ENCODE measurements around the gene PARN.
"Not testable (repeated sequence)": the region's sequence is repeated elsewhere in the genome, so short reads cannot be mapped to it uniquely, and the experiment has no call there.

PARN gene

GRCh38 chr16:14407786-14408399 lies 222.2 kb downstream of the PARN start:
- no peaks in the 10 kb centered on the region; the same call in 1 of the 2 replicates for H3K4me1 ChIP-seq (ENCODE audit: insufficient read depth, low read length)
- H3K36me3 ChIP-seq (ENCODE audit: insufficient read depth, low read length): no peaks in the 10 kb centered on the region
- no peak overlapping the region for H3K9ac ChIP-seq (ENCODE audit: low read depth, low read length)
- no peaks in the 10 kb centered on the region for H3K9me3 ChIP-seq (ENCODE audit: control insufficient read depth, insufficient read depth, low read length)

- Histone ChIP-seq H3K36me3 (ENCODE audit: insufficient read depth, low read length) (no peaks in the 10 kb centered on the region), H3K4me1 (ENCODE audit: insufficient read depth, low read length) (no peaks in the 10 kb centered on the region; the same call in 1 of the 2 replicates), H3K9ac (ENCODE audit: low read depth, low read length) (peak overlapping the region; percentile 37; the same call in 1 of the 2 replicates), H3K9me3 (ENCODE audit: control insufficient read depth, insufficient read depth, low read length) (no peaks in the 10 kb centered on the region)
Observed at GRCh38 chr16:14405611-14406537, 224.2 kb downstream of the PARN start.

- H3K9ac ChIP-seq (ENCODE audit: low read depth, low read length); H3K4me1 ChIP-seq (ENCODE audit: insufficient read depth, low read length); H3K36me3 ChIP-seq (ENCODE audit: insufficient read depth, low read length); H3K9me3 ChIP-seq (ENCODE audit: control insufficient read depth, insufficient read depth, low read length): not testable (repeated sequence)
Observed at GRCh38 chr16:14403001-14403389, 227.1 kb downstream of the PARN start.

DNA sequence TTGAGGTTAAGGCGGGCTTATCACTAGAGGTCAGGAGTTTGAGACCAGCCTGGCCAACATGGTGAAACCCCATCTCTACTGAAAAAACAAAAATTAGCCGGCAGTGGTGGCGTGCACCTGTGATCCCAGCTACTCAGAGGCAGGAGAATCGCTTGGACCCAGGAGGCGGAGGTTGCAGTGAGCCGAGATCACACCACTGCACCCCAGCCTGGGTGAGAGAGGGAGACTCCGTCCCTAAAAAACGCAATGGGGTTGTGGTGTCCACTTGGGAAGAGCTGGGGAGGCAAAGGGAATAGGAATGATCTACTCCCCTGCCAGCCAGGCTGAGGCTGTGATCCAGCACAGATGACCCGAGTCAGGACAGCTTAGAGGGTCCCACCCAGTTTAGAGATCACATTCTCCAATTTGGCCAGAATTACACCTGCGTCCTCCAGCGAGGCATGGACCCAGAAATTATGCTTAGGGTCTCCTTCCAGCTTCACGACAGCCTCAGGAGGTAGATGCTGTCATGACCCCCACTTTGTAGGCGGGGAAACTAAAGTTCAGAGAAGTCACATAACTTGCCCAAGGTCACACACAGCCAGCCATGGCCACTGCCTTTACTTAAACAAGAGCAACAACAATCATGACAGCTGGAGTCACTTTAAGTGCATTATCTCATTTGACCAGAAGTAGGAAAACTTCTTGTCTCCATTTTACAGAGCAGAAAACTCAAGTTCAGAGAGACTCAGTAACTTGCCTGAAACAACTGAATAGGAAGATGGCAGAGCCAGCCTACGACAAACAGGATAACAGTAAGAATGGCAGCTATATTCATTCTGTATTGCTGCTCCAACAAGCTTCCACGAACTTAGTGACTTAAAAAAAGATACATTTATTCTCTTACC lies 227.7 kb downstream of the PARN start:
- not testable (repeated sequence) for H3K36me3 ChIP-seq (ENCODE audit: insufficient read depth, low read length)

GRCh38 chr16:14401711-14402061 lies 228.4 kb downstream of the PARN start:
- not testable (repeated sequence) for H3K36me3 ChIP-seq (ENCODE audit: insufficient read depth, low read length); H3K9me3 ChIP-seq (ENCODE audit: control insufficient read depth, insufficient read depth, low read length); H3K9ac ChIP-seq (ENCODE audit: low read depth, low read length); H3K4me1 ChIP-seq (ENCODE audit: insufficient read depth, low read length)

More for the DNA sequence above, 227.7 kb downstream of the PARN start:
- H3K9ac ChIP-seq (ENCODE audit: low read depth, low read length); H3K4me1 ChIP-seq (ENCODE audit: insufficient read depth, low read length); H3K9me3 ChIP-seq (ENCODE audit: control insufficient read depth, insufficient read depth, low read length): not testable (repeated sequence)

DNA sequence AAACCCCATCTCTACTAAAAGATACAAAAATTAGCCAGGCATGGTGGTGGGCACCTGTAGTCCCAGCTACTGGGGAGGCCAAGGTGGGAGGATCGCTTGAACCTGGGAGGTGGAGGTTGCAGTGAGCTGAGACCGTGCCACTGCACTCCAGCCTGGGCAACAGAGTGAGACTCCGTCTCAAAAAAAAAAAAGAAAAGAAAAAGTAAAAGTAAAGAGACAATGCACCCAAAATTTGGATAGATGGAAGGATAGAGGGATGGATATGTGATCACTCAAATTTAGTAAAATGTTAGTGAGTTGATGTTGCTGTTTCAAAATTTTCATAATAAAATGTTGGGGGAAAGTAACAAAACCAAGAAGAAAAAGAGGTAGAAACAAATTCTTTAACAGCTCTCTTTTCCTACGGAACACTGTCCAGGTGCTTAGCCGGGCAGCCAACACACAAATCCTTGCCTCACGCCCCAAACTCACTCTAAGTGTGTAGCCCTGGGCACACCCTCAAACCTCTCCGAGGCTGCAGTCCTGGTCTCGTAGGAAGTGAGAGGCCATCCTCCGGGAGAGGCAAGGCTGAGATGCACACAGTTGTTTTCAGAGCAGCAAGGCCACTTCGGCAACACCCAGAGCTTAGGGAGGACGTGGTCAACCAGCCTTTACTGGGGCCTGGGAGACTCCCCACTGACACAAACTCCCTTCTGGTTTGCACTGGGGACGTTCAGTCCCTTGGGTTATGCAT lies 228.9 kb downstream of the PARN start:
- not testable (repeated sequence) for H3K9ac ChIP-seq (ENCODE audit: low read depth, low read length); H3K9me3 ChIP-seq (ENCODE audit: control insufficient read depth, insufficient read depth, low read length); H3K4me1 ChIP-seq (ENCODE audit: insufficient read depth, low read length); H3K36me3 ChIP-seq (ENCODE audit: insufficient read depth, low read length)

- Histone ChIP-seq H3K9ac (ENCODE audit: low read depth, low read length) (no peak overlapping the region), H3K9me3 (ENCODE audit: control insufficient read depth, insufficient read depth, low read length) (no peaks in the 10 kb centered on the region), H3K4me1 (ENCODE audit: insufficient read depth, low read length) (no peaks in the 10 kb centered on the region; the same call in 1 of the 2 replicates), H3K36me3 (ENCODE audit: insufficient read depth, low read length) (no peaks in the 10 kb centered on the region)
Observed at GRCh38 chr16:14400285-14400977, 229.6 kb downstream of the PARN start.

DNA sequence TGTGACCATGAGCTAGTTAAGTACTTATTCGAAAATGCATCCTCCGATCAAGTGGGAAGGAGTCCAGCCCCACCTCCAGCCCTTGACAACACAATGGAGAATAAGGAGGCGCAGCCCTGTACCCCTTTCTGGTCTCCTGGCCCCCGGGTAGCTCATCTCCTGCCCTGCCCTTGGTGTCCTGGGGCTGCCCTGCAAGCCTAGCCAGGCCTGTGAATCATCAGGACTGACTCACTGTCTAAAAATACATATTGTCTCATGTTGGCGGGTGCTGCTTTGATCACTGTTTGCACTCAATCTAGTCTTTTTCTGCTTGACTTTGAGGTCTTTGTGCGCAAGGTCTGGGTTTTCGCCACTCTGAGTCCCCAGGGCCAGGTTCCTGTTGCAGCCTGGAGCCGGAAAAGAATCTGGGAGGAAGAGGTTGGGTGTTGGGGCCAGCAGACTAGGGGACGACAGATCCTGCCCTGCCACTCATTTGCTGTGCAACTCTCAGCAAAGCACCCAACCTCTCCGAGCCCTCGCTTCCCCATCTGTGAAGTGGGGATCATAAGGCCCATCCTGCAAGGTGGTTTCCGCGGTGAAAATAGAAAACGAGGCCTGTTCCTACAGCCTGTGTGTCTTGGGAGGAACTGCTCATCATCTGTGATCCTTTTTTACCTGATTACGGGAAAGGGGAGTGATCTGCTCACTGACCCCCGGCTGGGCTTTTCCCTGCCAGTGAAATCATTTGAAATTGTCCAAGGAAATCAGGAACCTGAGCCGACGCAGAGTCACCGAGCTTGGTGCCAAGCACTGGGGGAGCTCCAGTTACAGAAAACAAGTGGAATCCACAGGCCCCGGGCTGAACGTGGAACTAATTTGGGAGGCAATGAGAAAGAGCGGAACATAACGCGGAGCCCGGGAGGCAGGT lies 230.4 kb downstream of the PARN start:
- Histone ChIP-seq H3K9ac (ENCODE audit: low read depth, low read length) (no peak overlapping the region), H3K4me1 (ENCODE audit: insufficient read depth, low read length) (no peaks in the 10 kb centered on the region; the same call in 1 of the 2 replicates), H3K36me3 (ENCODE audit: insufficient read depth, low read length) (no peaks in the 10 kb centered on the region), H3K9me3 (ENCODE audit: control insufficient read depth, insufficient read depth, low read length) (no peaks in the 10 kb centered on the region)

DNA sequence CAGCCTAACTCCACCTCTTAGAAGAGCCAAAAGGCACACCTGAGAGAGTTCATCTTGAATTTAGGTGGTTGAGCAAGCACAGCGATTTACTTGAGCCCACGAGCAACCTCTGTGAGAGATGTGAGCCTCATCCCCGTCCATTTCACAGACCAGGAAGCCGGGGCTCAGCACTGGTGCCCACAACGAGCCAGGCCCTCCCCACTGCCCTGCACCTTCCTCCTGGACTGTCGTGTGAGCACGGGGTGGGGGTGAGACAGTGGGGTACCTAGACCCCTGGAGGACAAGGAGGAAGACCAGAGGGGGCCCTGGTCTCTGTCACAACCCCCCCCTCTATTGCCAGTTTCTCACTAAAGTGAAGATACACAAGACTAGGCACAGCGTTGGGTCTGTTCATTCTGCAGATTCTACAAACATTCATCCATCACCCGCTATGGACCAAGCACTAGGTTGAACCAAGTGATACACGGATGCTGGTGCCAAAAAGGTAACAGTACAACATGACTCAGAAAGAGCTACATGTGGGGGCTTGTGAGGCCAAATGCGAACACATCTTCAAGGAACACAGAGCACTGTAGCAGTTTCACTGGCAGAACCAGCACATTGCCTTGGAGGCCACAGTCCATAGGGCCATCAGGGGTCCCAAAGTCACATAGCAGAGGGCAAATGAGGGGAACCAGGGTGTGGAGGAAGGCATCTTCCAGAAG lies 231.9 kb downstream of the PARN start:
- H3K9ac ChIP-seq (ENCODE audit: low read depth, low read length): no peak overlapping the region
- H3K36me3 ChIP-seq (ENCODE audit: insufficient read depth, low read length): no peaks in the 10 kb centered on the region
- H3K9me3 ChIP-seq (ENCODE audit: control insufficient read depth, insufficient read depth, low read length): no peaks in the 10 kb centered on the region
- no peaks in the 10 kb centered on the region; the same call in 1 of the 2 replicates for H3K4me1 ChIP-seq (ENCODE audit: insufficient read depth, low read length)

- H3K36me3 ChIP-seq (ENCODE audit: insufficient read depth, low read length); H3K9me3 ChIP-seq (ENCODE audit: control insufficient read depth, insufficient read depth, low read length); H3K4me1 ChIP-seq (ENCODE audit: insufficient read depth, low read length); H3K9ac ChIP-seq (ENCODE audit: low read depth, low read length): not testable (repeated sequence)
Observed at GRCh38 chr16:14395710-14396304, 234.3 kb downstream of the PARN start.

GRCh38 chr16:14394834-14395233 lies 235.2 kb downstream of the PARN start:
- no peaks in the 10 kb centered on the region; the same call in 1 of the 2 replicates for H3K4me1 ChIP-seq (ENCODE audit: insufficient read depth, low read length)
- no peak overlapping the region for H3K9ac ChIP-seq (ENCODE audit: low read depth, low read length)

GRCh38 chr16:14392960-14393359 lies 237.1 kb downstream of the PARN start:
- H3K36me3 ChIP-seq (ENCODE audit: insufficient read depth, low read length): no peaks in the 10 kb centered on the region
- H3K9ac ChIP-seq (ENCODE audit: low read depth, low read length): no peak overlapping the region
- H3K4me1 ChIP-seq (ENCODE audit: insufficient read depth, low read length): no peaks in the 10 kb centered on the region
- H3K9me3 ChIP-seq (ENCODE audit: control insufficient read depth, insufficient read depth, low read length): no peaks in the 10 kb centered on the region

More at GRCh38 chr16:14394834-14395233, 235.2 kb downstream of the PARN start:
- no peaks in the 10 kb centered on the region for H3K36me3 ChIP-seq (ENCODE audit: insufficient read depth, low read length)
- H3K9me3 ChIP-seq (ENCODE audit: control insufficient read depth, insufficient read depth, low read length): no peaks in the 10 kb centered on the region
